Measurements from ENCODE around the gene APC2. TPM values are rescaled to one million over a fixed set of nuclear protein-coding genes. Genes with fewer than 3 reads are reported as not detected.

The APC2 gene
- total and polyA plus RNA-seq, 4 donors, result under 0.01 to 0.06 (median 0.03) TPM

DNA sequence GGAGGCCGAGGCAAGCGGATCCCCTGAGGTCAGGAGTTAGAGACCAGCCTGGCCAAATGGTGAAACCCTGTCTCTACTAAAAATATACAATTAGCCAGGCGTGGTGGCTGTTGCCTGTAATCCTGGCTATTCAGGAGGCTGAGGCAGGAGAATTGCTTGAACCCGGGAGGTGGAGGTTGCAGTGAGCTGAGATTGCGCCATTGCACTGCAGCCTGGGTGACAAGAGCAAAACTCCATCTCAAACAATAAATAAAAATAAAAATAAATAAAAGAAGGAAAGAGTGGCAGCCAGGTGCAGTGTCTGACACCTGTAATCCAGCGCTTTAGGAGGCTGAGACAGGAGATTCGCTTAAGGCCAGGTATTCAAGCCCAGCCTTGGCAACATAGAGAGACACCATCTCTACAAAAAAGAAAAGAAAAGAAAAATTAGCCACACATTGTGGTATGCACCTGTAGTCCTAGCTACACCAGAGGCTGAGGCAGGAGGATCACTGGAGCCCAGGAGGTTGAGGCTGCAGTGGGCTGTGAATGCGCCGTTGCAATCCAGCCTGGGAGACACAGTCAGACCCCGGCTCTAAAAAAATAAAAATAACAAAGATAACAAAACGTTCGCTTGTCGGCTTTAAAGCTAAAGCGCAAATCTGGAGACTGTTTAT, 52.6 kb downstream of the APC2 start:
- DNase-seq (ENCODE audit: low spot score), result no peak
- no peak overlapping the region for H3K4me3 ChIP-seq (ENCODE audit: low read depth in 1 of 3, low read length in 3 of 3)
- H3K4me1 ChIP-seq (ENCODE audit: control insufficient read depth in 4 of 4, insufficient read depth in 4 of 4, low read length in 3 of 4), result peaks cover 5 to 29% (median 17%) of the 10 kb centered on the region in 4 donors
- WGBS, result 74% methylated on average over 14 of the region's 14 CpGs
- no peaks in the 10 kb centered on the region for H3K36me3 ChIP-seq (ENCODE audit: control insufficient read depth in 4 of 4, insufficient read depth in 3 of 4, low read depth in 1 of 4, low read length in 3 of 4)
- H3K9me3 ChIP-seq (ENCODE audit: control insufficient read depth in 4 of 4, low read length in 3 of 4), result no peaks in the 10 kb centered on the region
- no peak overlapping the region for H3K27ac ChIP-seq (ENCODE audit: low read depth in 1 of 2, low read length in 2 of 2)
- no peak for TF ChIP-seq FOXA2 (IDR thresholded peaks at IDR 0.05)
- no peak for TF ChIP-seq RXRA (IDR thresholded peaks at IDR 0.05)
- no peak for TF ChIP-seq TAF1 (conservative IDR thresholded peaks at IDR 0.05)
- TF ChIP-seq RAD21 (IDR thresholded peaks at IDR 0.05), result no peak
- H3K9ac ChIP-seq (ENCODE audit: low read depth in 1 of 2, low read length in 2 of 2), result no peak overlapping the region
- H3K27me3 ChIP-seq (ENCODE audit: control insufficient read depth in 4 of 4, insufficient read depth in 4 of 4, low read length in 3 of 4), result no peaks in the 10 kb centered on the region

DNA sequence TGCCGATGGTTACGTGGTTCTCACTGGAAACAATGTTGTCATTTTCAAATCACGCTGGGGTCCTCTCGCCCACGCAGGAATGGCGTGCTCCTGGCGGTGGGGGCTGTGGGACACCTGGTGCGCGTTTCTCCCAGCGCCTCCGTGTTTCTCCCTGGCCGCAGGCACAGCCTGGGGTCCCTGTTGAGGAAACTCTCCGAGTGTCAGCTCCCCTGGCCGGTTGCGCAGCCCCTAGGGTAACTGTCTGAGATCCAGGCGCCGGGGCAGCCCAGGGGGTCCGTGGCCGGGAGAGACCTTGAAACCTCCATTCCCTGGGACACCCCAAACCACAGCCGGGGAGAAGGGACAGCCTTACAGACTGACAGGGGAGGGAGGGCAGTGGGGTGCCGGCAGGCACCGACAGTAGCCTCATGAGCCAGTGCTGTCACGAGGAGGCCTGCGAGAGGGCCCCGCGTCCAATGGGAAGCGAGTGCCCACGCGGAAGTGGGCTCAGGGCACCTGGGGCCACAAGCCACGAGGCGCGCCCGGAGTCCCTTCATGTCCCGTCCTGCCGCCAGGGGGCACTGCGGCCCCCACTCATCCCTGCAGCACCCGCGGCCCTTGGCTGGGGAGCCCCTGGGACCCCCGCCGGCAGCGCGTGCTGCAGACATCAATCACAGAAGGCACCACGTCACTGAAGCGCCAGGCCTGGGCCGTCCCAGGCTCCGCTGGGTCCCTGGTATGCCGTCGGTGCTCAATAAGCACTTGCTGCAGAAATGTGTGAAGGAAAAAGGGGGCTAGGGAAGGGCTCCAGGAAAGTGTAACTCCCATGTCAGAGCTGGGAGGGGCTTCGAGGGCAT, 53.4 kb downstream of the APC2 start:
- peak; percentile 60 for DNase-seq (ENCODE audit: low spot score)
- TF ChIP-seq, protein P1, sequence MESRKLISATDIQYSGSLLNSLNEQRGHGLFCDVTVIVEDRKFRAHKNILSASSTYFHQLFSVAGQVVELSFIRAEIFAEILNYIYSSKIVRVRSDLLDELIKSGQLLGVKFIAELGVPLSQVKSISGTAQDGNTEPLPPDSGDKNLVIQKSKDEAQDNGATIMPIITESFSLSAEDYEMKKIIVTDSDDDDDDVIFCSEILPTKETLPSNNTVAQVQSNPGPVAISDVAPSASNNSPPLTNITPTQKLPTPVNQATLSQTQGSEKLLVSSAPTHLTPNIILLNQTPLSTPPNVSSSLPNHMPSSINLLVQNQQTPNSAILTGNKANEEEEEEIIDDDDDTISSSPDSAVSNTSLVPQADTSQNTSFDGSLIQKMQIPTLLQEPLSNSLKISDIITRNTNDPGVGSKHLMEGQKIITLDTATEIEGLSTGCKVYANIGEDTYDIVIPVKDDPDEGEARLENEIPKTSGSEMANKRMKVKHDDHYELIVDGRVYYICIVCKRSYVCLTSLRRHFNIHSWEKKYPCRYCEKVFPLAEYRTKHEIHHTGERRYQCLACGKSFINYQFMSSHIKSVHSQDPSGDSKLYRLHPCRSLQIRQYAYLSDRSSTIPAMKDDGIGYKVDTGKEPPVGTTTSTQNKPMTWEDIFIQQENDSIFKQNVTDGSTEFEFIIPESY (IDR thresholded peaks at IDR 0.05), result no peak
- TF ChIP-seq RAD21 (IDR thresholded peaks at IDR 0.05), result peak in 1 of 2 donors; percentile 44
- TF ChIP-seq, protein P2, sequence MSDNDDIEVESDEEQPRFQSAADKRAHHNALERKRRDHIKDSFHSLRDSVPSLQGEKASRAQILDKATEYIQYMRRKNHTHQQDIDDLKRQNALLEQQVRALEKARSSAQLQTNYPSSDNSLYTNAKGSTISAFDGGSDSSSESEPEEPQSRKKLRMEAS (IDR thresholded peaks at IDR 0.05), result no peak
- TF ChIP-seq, protein P3, sequence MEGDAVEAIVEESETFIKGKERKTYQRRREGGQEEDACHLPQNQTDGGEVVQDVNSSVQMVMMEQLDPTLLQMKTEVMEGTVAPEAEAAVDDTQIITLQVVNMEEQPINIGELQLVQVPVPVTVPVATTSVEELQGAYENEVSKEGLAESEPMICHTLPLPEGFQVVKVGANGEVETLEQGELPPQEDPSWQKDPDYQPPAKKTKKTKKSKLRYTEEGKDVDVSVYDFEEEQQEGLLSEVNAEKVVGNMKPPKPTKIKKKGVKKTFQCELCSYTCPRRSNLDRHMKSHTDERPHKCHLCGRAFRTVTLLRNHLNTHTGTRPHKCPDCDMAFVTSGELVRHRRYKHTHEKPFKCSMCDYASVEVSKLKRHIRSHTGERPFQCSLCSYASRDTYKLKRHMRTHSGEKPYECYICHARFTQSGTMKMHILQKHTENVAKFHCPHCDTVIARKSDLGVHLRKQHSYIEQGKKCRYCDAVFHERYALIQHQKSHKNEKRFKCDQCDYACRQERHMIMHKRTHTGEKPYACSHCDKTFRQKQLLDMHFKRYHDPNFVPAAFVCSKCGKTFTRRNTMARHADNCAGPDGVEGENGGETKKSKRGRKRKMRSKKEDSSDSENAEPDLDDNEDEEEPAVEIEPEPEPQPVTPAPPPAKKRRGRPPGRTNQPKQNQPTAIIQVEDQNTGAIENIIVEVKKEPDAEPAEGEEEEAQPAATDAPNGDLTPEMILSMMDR (IDR thresholded peaks at IDR 0.05; ENCODE audit: low read depth, low read length, missing input control), result peak; percentile 46

DNA sequence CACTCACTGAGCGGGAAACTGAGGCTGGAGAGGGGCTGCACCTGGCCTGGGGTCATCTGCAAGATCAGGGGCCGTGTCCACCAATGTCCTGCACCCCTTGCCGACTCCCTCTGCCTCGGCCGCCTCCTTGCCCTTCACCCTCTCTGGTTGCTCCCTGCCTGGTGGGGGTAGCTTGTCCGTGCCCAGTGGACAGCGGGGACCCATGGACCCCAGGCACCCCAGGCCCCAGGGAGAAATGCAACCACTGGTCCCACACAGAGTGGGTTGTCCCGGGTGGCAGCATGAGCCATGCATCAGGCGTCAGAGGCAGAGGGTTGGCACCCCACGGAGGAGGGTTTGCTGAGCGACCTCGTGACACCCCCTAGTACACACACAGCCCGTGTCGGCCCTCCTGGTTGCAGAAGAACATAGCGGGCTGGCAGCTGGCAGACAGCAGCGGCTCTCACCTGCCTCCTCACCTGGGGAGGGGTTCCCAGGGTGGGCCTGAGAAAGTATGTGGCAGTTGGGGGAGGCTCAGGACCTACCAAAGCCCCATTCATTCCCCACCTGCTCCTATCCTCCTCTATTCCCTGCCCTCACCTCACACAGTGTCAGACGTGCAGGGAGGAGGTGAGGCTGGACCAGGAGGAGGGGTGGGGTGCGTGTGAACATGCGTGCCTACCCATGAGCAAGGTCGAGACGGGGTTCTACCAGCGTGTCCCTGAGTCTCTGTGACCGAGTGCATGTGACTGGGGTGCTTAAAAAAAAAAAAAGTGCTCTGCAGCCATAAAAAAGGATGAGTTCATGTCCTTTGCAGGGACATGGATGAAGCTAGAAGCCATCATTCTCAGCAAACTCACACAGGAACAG, 54.2 kb downstream of the APC2 start:
- no peak overlapping the region for H3K4me3 ChIP-seq (ENCODE audit: low read depth in 1 of 3, low read length in 3 of 3)
- WGBS, result 71% methylated on average over 23 of the region's 23 CpGs
- H3K27ac ChIP-seq (ENCODE audit: low read depth in 1 of 2, low read length in 2 of 2), result no peak overlapping the region
- no peaks in the 10 kb centered on the region for H3K9me3 ChIP-seq (ENCODE audit: control insufficient read depth in 4 of 4, low read length in 3 of 4)
- peaks cover 6 to 26% (median 14%) of the 10 kb centered on the region in 4 donors for H3K4me1 ChIP-seq (ENCODE audit: control insufficient read depth in 4 of 4, insufficient read depth in 4 of 4, low read length in 3 of 4)
- no peak overlapping the region for H3K9ac ChIP-seq (ENCODE audit: low read depth in 1 of 2, low read length in 2 of 2)
- H3K27me3 ChIP-seq (ENCODE audit: control insufficient read depth in 4 of 4, insufficient read depth in 4 of 4, low read length in 3 of 4), result no peaks in the 10 kb centered on the region
- no peaks in the 10 kb centered on the region for H3K36me3 ChIP-seq (ENCODE audit: control insufficient read depth in 4 of 4, insufficient read depth in 3 of 4, low read depth in 1 of 4, low read length in 3 of 4)
- DNase-seq (ENCODE audit: low spot score), result no peak
- TF ChIP-seq RXRA (IDR thresholded peaks at IDR 0.05) (no peak), JUND (IDR thresholded peaks at IDR 0.05) (no peak), HNF4G (IDR thresholded peaks at IDR 0.05) (no peak), FOXA2 (IDR thresholded peaks at IDR 0.05) (no peak), GABPA (IDR thresholded peaks at IDR 0.05 in 1 of 2, conservative IDR thresholded peaks at IDR 0.05 in 1 of 2) (no peak), RAD21 (IDR thresholded peaks at IDR 0.05) (no peak), SP1 (IDR thresholded peaks at IDR 0.05) (no peak), NR2F2 (IDR thresholded peaks at IDR 0.05) (no peak), TAF1 (conservative IDR thresholded peaks at IDR 0.05) (no peak), EGR1 (IDR thresholded peaks at IDR 0.05; ENCODE audit: low read depth in 2 of 2) (no peak)
- TF ChIP-seq, protein P3 (IDR thresholded peaks at IDR 0.05; ENCODE audit: low read depth, low read length, missing input control), result no peak

More for the DNA sequence above, 53.4 kb downstream of the APC2 start:
- H3K9ac ChIP-seq (ENCODE audit: low read depth in 1 of 2, low read length in 2 of 2), result no peak overlapping the region
- no peaks in the 10 kb centered on the region for H3K9me3 ChIP-seq (ENCODE audit: control insufficient read depth in 4 of 4, low read length in 3 of 4)
- H3K27me3 ChIP-seq (ENCODE audit: control insufficient read depth in 4 of 4, insufficient read depth in 4 of 4, low read length in 3 of 4), result no peaks in the 10 kb centered on the region
- no peak overlapping the region for H3K27ac ChIP-seq (ENCODE audit: low read depth in 1 of 2, low read length in 2 of 2)
- H3K4me3 ChIP-seq (ENCODE audit: low read depth in 1 of 3, low read length in 3 of 3), result no peak overlapping the region
- WGBS, result 30% methylated on average over 49 of the region's 49 CpGs
- no peaks in the 10 kb centered on the region for H3K36me3 ChIP-seq (ENCODE audit: control insufficient read depth in 4 of 4, insufficient read depth in 3 of 4, low read depth in 1 of 4, low read length in 3 of 4)
- H3K4me1 ChIP-seq (ENCODE audit: control insufficient read depth in 4 of 4, insufficient read depth in 4 of 4, low read length in 3 of 4), result peaks cover 6 to 26% (median 14%) of the 10 kb centered on the region in 4 donors
